IPS DF 19.7 (cell line): ENCODE results near the gene CLCF1.

ENCODE experiments used
- DNase-seq: peaks from one replicate; pipeline ENCODE4 v3.0.0-alpha.2; 2013; ENCODE audit warnings: low read depth, low spot score

CLCF1 gene

GRCh38 chr11:67372993-67373647 lies at the start of gene CLCF1:
CLCF1 (minus strand) TSS chr11:67373598; CDS start chr11:67373539, 59 bp downstream.
- DNase-seq, result no peak

GRCh38 chr11:67422891-67423290 lies 49.5 kb upstream of the CLCF1 start:
- DNase-seq, result no peak

GRCh38 chr11:67421430-67422031 lies 48.1 kb upstream of the CLCF1 start:
- no peak for DNase-seq

GRCh38 chr11:67420646-67421429 lies 47.4 kb upstream of the CLCF1 start:
- DNase-seq, result no peak

- DNase-seq, result no peak
Observed at GRCh38 chr11:67420147-67420645, 46.8 kb upstream of the CLCF1 start.

- DNase-seq, result no peak
Observed at GRCh38 chr11:67419325-67420049, 46.1 kb upstream of the CLCF1 start.

- DNase-seq, result no peak
Observed at GRCh38 chr11:67418476-67419281, 45.3 kb upstream of the CLCF1 start.

GRCh38 chr11:67417425-67417824 lies 44.0 kb upstream of the CLCF1 start:
- DNase-seq, result no peak

- no peak for DNase-seq
Observed at GRCh38 chr11:67416416-67417335, 43.3 kb upstream of the CLCF1 start.

- no peak for DNase-seq
Observed at GRCh38 chr11:67415501-67416304, 42.3 kb upstream of the CLCF1 start, which contains the start of gene CARNS1. CARNS1 (plus strand) TSS chr11:67415678; CDS start chr11:67416200, 522 bp downstream.

GRCh38 chr11:67413266-67413849 lies 40.0 kb upstream of the CLCF1 start:
- no peak for DNase-seq

GRCh38 chr11:67412495-67413179 lies 39.2 kb upstream of the CLCF1 start:
- no peak for DNase-seq

- no peak for DNase-seq
Observed at GRCh38 chr11:67411785-67412152, 38.4 kb upstream of the CLCF1 start.

- DNase-seq, result no peak
Observed at GRCh38 chr11:67410984-67411784, 37.8 kb upstream of the CLCF1 start.

GRCh38 chr11:67410369-67410831 lies 37.0 kb upstream of the CLCF1 start:
- DNase-seq, result no peak

GRCh38 chr11:67409781-67410368 lies 36.5 kb upstream of the CLCF1 start:
- DNase-seq, result no peak

GRCh38 chr11:67409261-67409666 lies 35.9 kb upstream of the CLCF1 start:
- DNase-seq, result no peak
